Measurements from ENCODE around the gene WDR18.

The WDR18 gene

DNA sequence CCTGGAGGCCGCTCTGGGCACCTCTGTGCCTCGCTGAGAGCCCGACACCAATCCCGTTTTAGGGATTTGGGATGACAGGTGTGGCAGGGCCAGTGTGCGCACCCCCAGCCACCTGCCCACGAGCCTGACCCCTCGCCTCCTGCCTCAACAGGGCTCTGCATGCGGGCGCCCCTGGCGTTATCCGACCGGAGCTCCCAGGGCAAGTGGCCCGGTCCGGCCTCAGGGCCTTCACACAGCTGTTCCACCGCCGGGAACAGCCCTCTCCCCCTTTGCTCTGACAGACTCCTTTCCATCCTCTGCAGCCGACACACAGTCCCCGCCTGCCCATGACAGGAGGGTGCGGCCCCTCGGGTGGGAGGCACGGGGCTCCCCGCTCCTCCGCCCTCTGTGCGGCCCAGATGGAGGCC is 7.1 kb upstream of the WDR18 start:
- Histone ChIP-seq H3K27me3 (replicated peaks; ENCODE audit: control insufficient read depth, insufficient read depth, low read length) (no peaks in the 10 kb centered on the region), H3K36me3 (ENCODE audit: control insufficient read depth, insufficient read depth, low read length) (peaks cover 4% of the 10 kb centered on the region; the same call in 1 of the 2 replicates), H3K4me3 (replicated peaks; ENCODE audit: low read depth, low read length) (no peak overlapping the region)
- TF ChIP-seq, protein P1, sequence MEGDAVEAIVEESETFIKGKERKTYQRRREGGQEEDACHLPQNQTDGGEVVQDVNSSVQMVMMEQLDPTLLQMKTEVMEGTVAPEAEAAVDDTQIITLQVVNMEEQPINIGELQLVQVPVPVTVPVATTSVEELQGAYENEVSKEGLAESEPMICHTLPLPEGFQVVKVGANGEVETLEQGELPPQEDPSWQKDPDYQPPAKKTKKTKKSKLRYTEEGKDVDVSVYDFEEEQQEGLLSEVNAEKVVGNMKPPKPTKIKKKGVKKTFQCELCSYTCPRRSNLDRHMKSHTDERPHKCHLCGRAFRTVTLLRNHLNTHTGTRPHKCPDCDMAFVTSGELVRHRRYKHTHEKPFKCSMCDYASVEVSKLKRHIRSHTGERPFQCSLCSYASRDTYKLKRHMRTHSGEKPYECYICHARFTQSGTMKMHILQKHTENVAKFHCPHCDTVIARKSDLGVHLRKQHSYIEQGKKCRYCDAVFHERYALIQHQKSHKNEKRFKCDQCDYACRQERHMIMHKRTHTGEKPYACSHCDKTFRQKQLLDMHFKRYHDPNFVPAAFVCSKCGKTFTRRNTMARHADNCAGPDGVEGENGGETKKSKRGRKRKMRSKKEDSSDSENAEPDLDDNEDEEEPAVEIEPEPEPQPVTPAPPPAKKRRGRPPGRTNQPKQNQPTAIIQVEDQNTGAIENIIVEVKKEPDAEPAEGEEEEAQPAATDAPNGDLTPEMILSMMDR (IDR thresholded peaks at IDR 0.05; ENCODE audit: insufficient read depth, low read length, poor library complexity, severe bottlenecking) = no peak
- no peak for DNase-seq (ENCODE audit: extremely low read depth, insufficient read length)

DNA sequence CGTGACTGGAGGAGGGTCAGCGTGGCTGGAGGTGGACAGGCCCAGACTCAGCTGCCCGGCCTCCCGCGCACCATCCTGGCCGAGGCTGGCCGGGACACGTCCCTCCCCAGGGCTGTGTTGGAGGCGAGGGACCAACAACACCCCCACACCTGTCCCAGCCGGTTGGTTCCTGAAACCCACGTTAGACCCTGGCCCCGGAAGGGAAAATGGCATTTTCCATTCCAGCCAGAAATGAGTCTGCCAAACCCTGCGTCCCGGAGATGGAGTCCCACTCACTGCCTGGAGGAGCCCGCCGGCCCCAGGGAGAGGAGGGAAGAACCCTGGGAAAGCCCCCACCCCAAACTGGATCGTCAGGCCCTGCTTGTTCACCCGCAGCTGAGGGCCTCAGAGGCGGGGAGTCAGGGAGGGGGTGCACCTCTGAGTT is 4.8 kb upstream of the WDR18 start:
- no peak for DNase-seq (ENCODE audit: extremely low read depth, insufficient read length)
- H3K36me3 ChIP-seq (ENCODE audit: control insufficient read depth, insufficient read depth, low read length) = no peaks in the 10 kb centered on the region
- TF ChIP-seq, protein P1 (IDR thresholded peaks at IDR 0.05; ENCODE audit: insufficient read depth, low read length, poor library complexity, severe bottlenecking) = no peak
- no peaks in the 10 kb centered on the region for H3K27me3 ChIP-seq (replicated peaks; ENCODE audit: control insufficient read depth, insufficient read depth, low read length)
- no peak overlapping the region for H3K4me3 ChIP-seq (replicated peaks; ENCODE audit: low read depth, low read length)

DNA sequence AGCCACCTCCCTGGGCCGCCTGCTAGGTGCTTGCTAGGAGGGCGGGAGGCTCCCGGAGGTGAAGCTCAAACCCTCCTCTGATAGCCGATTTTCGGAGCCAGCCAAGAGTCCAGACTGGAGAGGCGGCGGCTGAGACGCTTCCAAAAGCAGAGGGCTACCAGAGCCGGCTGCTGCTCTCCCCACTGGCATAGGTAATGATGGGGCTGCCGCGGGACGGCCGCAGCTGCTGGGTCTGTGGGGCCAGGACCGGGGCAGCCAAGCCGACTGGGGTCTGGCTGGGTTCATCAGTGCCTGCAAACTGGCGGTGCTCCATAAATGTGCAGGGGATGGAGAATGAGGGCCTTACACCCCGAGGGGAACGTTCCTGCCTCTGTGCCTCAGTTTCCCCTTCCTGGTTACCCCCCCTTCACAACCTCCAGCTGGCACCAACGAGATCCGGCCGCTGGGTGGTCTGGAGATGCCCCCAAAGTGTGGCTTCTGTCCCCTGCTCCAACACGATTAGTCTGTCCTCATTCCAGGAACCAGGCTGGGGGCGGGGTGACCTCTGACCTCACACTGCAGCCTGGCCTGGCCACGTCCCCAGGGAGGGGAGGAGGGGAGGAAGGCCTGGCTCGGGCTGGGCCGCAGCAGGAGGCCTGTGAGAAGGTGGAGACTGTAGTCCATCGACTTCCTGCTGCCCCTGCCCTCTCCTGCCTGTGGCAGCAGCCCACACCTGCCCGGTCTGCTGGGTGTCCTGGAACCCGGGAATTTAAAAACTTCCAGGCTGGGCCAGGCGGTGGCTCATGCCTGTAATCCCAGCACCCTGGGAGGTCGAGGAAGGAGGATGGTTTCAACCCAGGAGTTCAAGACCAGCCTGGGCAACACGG is 3.8 kb upstream of the WDR18 start:
- TF ChIP-seq, protein P1 (IDR thresholded peaks at IDR 0.05; ENCODE audit: insufficient read depth, low read length, poor library complexity, severe bottlenecking) = no peak
- Histone ChIP-seq H3K36me3 (ENCODE audit: control insufficient read depth, insufficient read depth, low read length) (no peaks in the 10 kb centered on the region), H3K27me3 (replicated peaks; ENCODE audit: control insufficient read depth, insufficient read depth, low read length) (no peaks in the 10 kb centered on the region), H3K4me3 (replicated peaks; ENCODE audit: low read depth, low read length) (no peak overlapping the region)
- no peak for DNase-seq (ENCODE audit: extremely low read depth, insufficient read length)

DNA sequence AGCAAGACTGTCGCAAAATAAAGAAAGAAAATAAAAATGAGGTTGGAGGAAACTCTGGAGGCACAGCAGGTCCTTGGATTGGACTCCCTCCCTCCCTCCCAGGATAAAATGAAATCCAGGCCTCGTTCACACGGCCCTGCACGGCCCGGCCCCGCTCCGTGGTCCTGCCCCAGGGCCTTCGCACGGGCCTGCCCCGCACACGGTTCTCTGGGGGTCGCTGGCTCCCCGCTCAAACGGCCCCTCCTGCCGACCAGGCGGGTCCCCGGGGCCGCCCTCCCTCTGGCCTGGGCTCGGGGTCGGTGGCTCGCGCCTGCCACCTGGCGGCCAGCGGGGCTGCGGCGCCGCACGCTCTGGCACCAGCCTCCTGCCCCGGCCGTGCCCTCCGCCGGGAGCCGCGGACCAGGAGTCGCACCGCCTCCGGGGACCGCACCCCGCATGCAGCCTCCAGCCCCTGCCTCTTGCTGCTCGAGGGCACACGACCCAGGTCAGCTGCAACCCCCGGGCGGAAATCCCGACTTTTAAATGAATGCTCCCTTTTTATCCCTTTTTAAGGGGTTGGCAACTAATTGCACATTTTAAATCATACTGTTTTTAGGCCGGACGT is 1.5 kb upstream of the WDR18 start:
- DNase-seq (ENCODE audit: extremely low read depth, insufficient read length) = peak; percentile 86
- Histone ChIP-seq H3K27me3 (replicated peaks; ENCODE audit: control insufficient read depth, insufficient read depth, low read length) (no peaks in the 10 kb centered on the region), H3K4me3 (replicated peaks; ENCODE audit: low read depth, low read length) (peak overlapping the region; percentile 19), H3K36me3 (ENCODE audit: control insufficient read depth, insufficient read depth, low read length) (peaks cover 4% of the 10 kb centered on the region)
- TF ChIP-seq, protein P1 (IDR thresholded peaks at IDR 0.05; ENCODE audit: insufficient read depth, low read length, poor library complexity, severe bottlenecking) = peak; percentile 17

DNA sequence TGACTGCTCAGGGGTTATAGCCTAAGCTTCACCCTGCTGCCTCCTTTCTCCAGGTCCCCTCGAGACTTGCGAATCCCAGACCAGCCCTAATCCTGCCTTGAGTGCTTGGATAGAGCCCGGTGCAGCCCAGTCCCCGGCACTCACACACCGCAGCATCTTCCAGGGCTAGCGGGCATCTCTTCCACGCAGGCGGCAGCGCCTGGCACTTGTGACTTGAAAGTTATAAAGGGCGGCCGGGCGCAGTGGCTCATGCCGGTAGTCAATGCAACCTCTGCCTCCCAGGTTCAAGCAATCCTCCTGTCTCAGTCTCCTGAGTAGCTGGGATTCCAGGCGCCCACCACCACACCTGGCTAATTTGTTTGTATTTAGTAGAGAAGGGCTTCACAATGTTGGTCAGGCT is 1.9 kb downstream of the WDR18 start:
- Histone ChIP-seq H3K27me3 (replicated peaks; ENCODE audit: control insufficient read depth, insufficient read depth, low read length) (no peaks in the 10 kb centered on the region), H3K4me3 (replicated peaks; ENCODE audit: low read depth, low read length) (no peak overlapping the region), H3K36me3 (ENCODE audit: control insufficient read depth, insufficient read depth, low read length) (peaks cover 18% of the 10 kb centered on the region)
- no peak for DNase-seq (ENCODE audit: extremely low read depth, insufficient read length)
- TF ChIP-seq, protein P1 (IDR thresholded peaks at IDR 0.05; ENCODE audit: insufficient read depth, low read length, poor library complexity, severe bottlenecking) = no peak

Data from GM06990 (cell line).